Type B pancreatic cell (in vitro differentiated cells): ENCODE results near the gene EXT2. TPM values are rescaled to one million over a fixed set of nuclear protein-coding genes. Genes with fewer than 3 reads are reported as not detected.

Source experiments
- DNase-seq: peaks from one replicate; pipeline ENCODE4 v3.0.0; 2021; ENCODE audit warnings: mixed read lengths; ENCODE audit not compliant: unreplicated experiment; ENCODE audit errors: extremely low spot score
- H3K27ac Mint-ChIP-seq: 2 replicates; pipeline ENCODE4 v1.8.0; 2021; ENCODE audit warnings: mild to moderate bottlenecking, mixed read lengths
- H3K27me3 Mint-ChIP-seq: 2 replicates; pipeline ENCODE4 v1.8.0; 2021; ENCODE audit warnings: mixed read lengths
- H3K36me3 Mint-ChIP-seq: 2 replicates; pipeline ENCODE4 v1.8.0; 2021; ENCODE audit warnings: mixed read lengths
- H3K4me1 Mint-ChIP-seq: one replicate; pipeline ENCODE4 v1.8.0; 2021; ENCODE audit warnings: mixed read lengths; ENCODE audit not compliant: unreplicated experiment
- H3K4me3 Mint-ChIP-seq: 2 replicates; pipeline ENCODE4 v1.8.0; 2021; ENCODE audit warnings: mild to moderate bottlenecking, mixed read lengths
- H3K9me3 Mint-ChIP-seq: 2 replicates; pipeline ENCODE4 v1.8.0; 2021; ENCODE audit warnings: mixed read lengths
- CTCF ChIP-seq: fragments of 200-600 bp; sonication (generic); conservative IDR thresholded peaks from 2 replicates; pipeline ENCODE4 v1.5.0; 2021; ENCODE audit warnings: antibody characterized with exemption, mild to moderate bottlenecking
- total RNA-seq: library from RNA; stranded (reverse); gene quantifications from 2 replicates; pipeline ENCODE4 v1.2.1, GENCODE V29; 2021; ENCODE audit warnings: low replicate concordance

EXT2 gene
- total RNA-seq, 1 donor from 2014 or later, result 62.7 TPM

GRCh38 chr11:44269369-44270351, 174.2 kb downstream of the EXT2 start:
- no peak for TF ChIP-seq CTCF
- DNase-seq, result no peak
- peaks cover 8% of the 10 kb centered on the region for H3K4me1 Mint-ChIP-seq
- peak overlapping the region; percentile 34 for H3K4me3 Mint-ChIP-seq
- peaks cover 5% of the 10 kb centered on the region for H3K36me3 Mint-ChIP-seq
- H3K27ac Mint-ChIP-seq, result peak overlapping the region; percentile 43
- H3K27me3 Mint-ChIP-seq, result no peaks in the 10 kb centered on the region
- H3K9me3 Mint-ChIP-seq, result peaks cover 6% of the 10 kb centered on the region

GRCh38 chr11:44270403-44271273, 175.2 kb downstream of the EXT2 start:
- Mint-ChIP-seq H3K9me3 (peaks cover 6% of the 10 kb centered on the region), H3K4me1 (peaks cover 8% of the 10 kb centered on the region), H3K27me3 (no peaks in the 10 kb centered on the region), H3K36me3 (peaks cover 5% of the 10 kb centered on the region), H3K4me3 (peak overlapping the region; percentile 34), H3K27ac (peak overlapping the region; percentile 43)
- DNase-seq, result no peak
- no peak for TF ChIP-seq CTCF

- peaks cover 5% of the 10 kb centered on the region for H3K36me3 Mint-ChIP-seq
- no peak for DNase-seq
- H3K4me3 Mint-ChIP-seq, result no peak overlapping the region
- H3K9me3 Mint-ChIP-seq, result peaks cover 6% of the 10 kb centered on the region
- peaks cover 8% of the 10 kb centered on the region for H3K4me1 Mint-ChIP-seq
- no peak for TF ChIP-seq CTCF
- H3K27ac Mint-ChIP-seq, result no peak overlapping the region
- no peaks in the 10 kb centered on the region for H3K27me3 Mint-ChIP-seq
Measured at GRCh38 chr11:44271286-44271685, 175.8 kb downstream of the EXT2 start.

- Mint-ChIP-seq H3K9me3 (peaks cover 6% of the 10 kb centered on the region), H3K4me1 (peaks cover 8% of the 10 kb centered on the region), H3K4me3 (no peak overlapping the region), H3K27me3 (no peaks in the 10 kb centered on the region), H3K36me3 (peaks cover 5% of the 10 kb centered on the region), H3K27ac (no peak overlapping the region)
- no peak for TF ChIP-seq CTCF
- DNase-seq, result no peak
Measured at GRCh38 chr11:44274404-44274803, 178.9 kb downstream of the EXT2 start.

- H3K36me3 Mint-ChIP-seq, result peaks cover 8% of the 10 kb centered on the region
- TF ChIP-seq CTCF, result no peak
Measured at GRCh38 chr11:44275241-44275640, 179.8 kb downstream of the EXT2 start.

More at GRCh38 chr11:44275241-44275640, 179.8 kb downstream of the EXT2 start:
- no peak overlapping the region for H3K27ac Mint-ChIP-seq
- peaks cover 6% of the 10 kb centered on the region for H3K27me3 Mint-ChIP-seq
- peaks cover 5% of the 10 kb centered on the region for H3K4me1 Mint-ChIP-seq
- DNase-seq, result no peak
- no peak overlapping the region for H3K4me3 Mint-ChIP-seq
- H3K9me3 Mint-ChIP-seq, result peaks cover 6% of the 10 kb centered on the region
